DOHH2 (cell line): ENCODE data around the gene OR2T6.
"Not testable (repeated sequence)": the region's sequence is repeated elsewhere in the genome, so short reads cannot be mapped to it uniquely, and the experiment has no call there.

Experiments used
- H3F3A ChIP-seq: fragments of 200-600 bp; sonication (generic), shearing (Covaris generic); 2 replicates; pipeline ENCODE4 v1.6.0; 2016; ENCODE audit warnings: antibody characterized with exemption, mild to moderate bottlenecking; ENCODE audit not compliant: control insufficient read depth, insufficient read depth
- H3K27ac ChIP-seq: fragments of 200-600 bp; sonication (generic); 2 replicates; pipeline ENCODE4 v1.5.1; 2014; ENCODE audit warnings: low read depth, mild to moderate bottlenecking, low read length, moderate library complexity
- H3K27me3 ChIP-seq: fragments of 200-600 bp; sonication (generic); 2 replicates; pipeline ENCODE4 v1.6.1; 2014; ENCODE audit warnings: mild to moderate bottlenecking, low read length, mixed read lengths; ENCODE audit not compliant: control insufficient read depth
- H3K36me3 ChIP-seq: fragments of 200-600 bp; sonication (generic); 2 replicates; pipeline ENCODE4 v1.6.1; 2014; ENCODE audit warnings: mild to moderate bottlenecking, low read length, moderate library complexity, mixed read lengths; ENCODE audit not compliant: control insufficient read depth
- H3K4me1 ChIP-seq: fragments of 200-600 bp; sonication (generic); 2 replicates; pipeline ENCODE4 v1.6.1; 2014; ENCODE audit warnings: mild to moderate bottlenecking, low read length, mixed read lengths; ENCODE audit not compliant: control insufficient read depth
- H3K4me2 ChIP-seq: fragments of 200-600 bp; sonication (generic); 2 replicates; pipeline ENCODE4 v1.6.0; 2014; ENCODE audit warnings: mild to moderate bottlenecking, low read length, moderate library complexity
- H3K4me3 ChIP-seq: fragments of 200-600 bp; sonication (generic); 2 replicates; pipeline ENCODE4 v1.5.1; 2014; ENCODE audit warnings: mild to moderate bottlenecking, low read length, mixed read lengths
- H3K79me2 ChIP-seq: fragments of 200-600 bp; sonication (generic); 2 replicates; pipeline ENCODE4 v1.6.1; 2014; ENCODE audit warnings: mild to moderate bottlenecking, low read length, mixed read lengths; ENCODE audit not compliant: control insufficient read depth
- H3K9me2 ChIP-seq: fragments of 200-600 bp; sonication (generic); replicated peaks from 2 replicates; pipeline ENCODE4 v1.6.1; 2014; ENCODE audit warnings: mild to moderate bottlenecking, low read length, mixed read lengths; ENCODE audit not compliant: control insufficient read depth
- H3K9me3 ChIP-seq: fragments of 200-600 bp; sonication (generic); 2 replicates; pipeline ENCODE4 v1.6.1; 2014; ENCODE audit warnings: antibody characterized with exemption, low read length, mixed read lengths; ENCODE audit not compliant: control insufficient read depth, insufficient read depth
- H4K20me1 ChIP-seq: fragments of 200-600 bp; sonication (generic); 2 replicates; pipeline ENCODE4 v1.6.0; 2014; ENCODE audit warnings: low read depth, mild to moderate bottlenecking, antibody characterized with exemption, low read length, moderate library complexity; ENCODE audit not compliant: control insufficient read depth, insufficient read depth
- CTCF ChIP-seq: fragments of 200-600 bp; sonication (generic); IDR thresholded peaks from one replicate; pipeline ENCODE4 v1.5.1; 2014; ENCODE audit warnings: antibody characterized with exemption, mild to moderate bottlenecking, low read depth, low read length; ENCODE audit not compliant: poor library complexity, severe bottlenecking
- EZH2phosphoT487 ChIP-seq: fragments of 200-600 bp; sonication (generic); IDR thresholded peaks from 2 replicates; pipeline ENCODE4 v1.6.1; 2017; ENCODE audit warnings: borderline replicate concordance, mild to moderate bottlenecking, antibody characterized with exemption, low read length, moderate library complexity, mixed read lengths

The OR2T6 gene

GRCh38 chr1:248421384-248421783 lies 45.8 kb downstream of the OR2T6 start:
- no peaks in the 10 kb centered on the region for H3K36me3 ChIP-seq
- no peak overlapping the region for H3K4me3 ChIP-seq
- H3K4me2 ChIP-seq: no peak overlapping the region
- no peaks in the 10 kb centered on the region for H3K9me2 ChIP-seq
- TF ChIP-seq EZH2phosphoT487 (no peak), CTCF (no peak)
- H3K9me3 ChIP-seq: peaks cover 4% of the 10 kb centered on the region
- no peak overlapping the region for H3K27ac ChIP-seq
- no peaks in the 10 kb centered on the region for H4K20me1 ChIP-seq
- H3F3A ChIP-seq: no peaks in the 10 kb centered on the region
- no peaks in the 10 kb centered on the region for H3K79me2 ChIP-seq
- H3K4me1 ChIP-seq: peaks cover 2% of the 10 kb centered on the region; the same call in 1 of the 2 replicates
- H3K27me3 ChIP-seq: no peaks in the 10 kb centered on the region

GRCh38 chr1:248427526-248428191 lies 52.1 kb downstream of the OR2T6 start:
- H3F3A ChIP-seq, H3K27ac ChIP-seq, H3K9me2 ChIP-seq, H3K4me3 ChIP-seq, H4K20me1 ChIP-seq, H3K79me2 ChIP-seq, H3K4me2 ChIP-seq, H3K36me3 ChIP-seq, H3K27me3 ChIP-seq, H3K4me1 ChIP-seq, H3K9me3 ChIP-seq: not testable (repeated sequence)

GRCh38 chr1:248428192-248428533 lies 52.6 kb downstream of the OR2T6 start:
- not testable (repeated sequence) for H3K79me2 ChIP-seq, H3K9me3 ChIP-seq, H3K9me2 ChIP-seq, H3K4me1 ChIP-seq, H3F3A ChIP-seq, H4K20me1 ChIP-seq, H3K4me2 ChIP-seq, H3K36me3 ChIP-seq, H3K27ac ChIP-seq, H3K27me3 ChIP-seq, H3K4me3 ChIP-seq

- H3K27me3 ChIP-seq, H3K36me3 ChIP-seq, H3K9me3 ChIP-seq, H3K4me2 ChIP-seq, H3K4me1 ChIP-seq, H3K79me2 ChIP-seq, H3F3A ChIP-seq, H3K4me3 ChIP-seq, H3K9me2 ChIP-seq, H4K20me1 ChIP-seq, H3K27ac ChIP-seq: not testable (repeated sequence)
Observed at GRCh38 chr1:248431683-248432082, 56.1 kb downstream of the OR2T6 start.

GRCh38 chr1:248432201-248432600 lies 56.7 kb downstream of the OR2T6 start:
- H3K36me3 ChIP-seq, H3K79me2 ChIP-seq, H4K20me1 ChIP-seq, H3K9me3 ChIP-seq, H3K4me1 ChIP-seq, H3K9me2 ChIP-seq, H3F3A ChIP-seq, H3K4me3 ChIP-seq, H3K27me3 ChIP-seq, H3K27ac ChIP-seq, H3K4me2 ChIP-seq: not testable (repeated sequence)

- not testable (repeated sequence) for H3K27ac ChIP-seq, H3K36me3 ChIP-seq, H3K4me3 ChIP-seq, H3K4me2 ChIP-seq, H3K9me2 ChIP-seq, H3K27me3 ChIP-seq, H3K4me1 ChIP-seq, H3F3A ChIP-seq, H3K9me3 ChIP-seq, H4K20me1 ChIP-seq, H3K79me2 ChIP-seq
Observed at GRCh38 chr1:248433811-248434415, 58.4 kb downstream of the OR2T6 start.

GRCh38 chr1:248434913-248435312 lies 59.4 kb downstream of the OR2T6 start:
- H4K20me1 ChIP-seq, H3F3A ChIP-seq, H3K27ac ChIP-seq, H3K36me3 ChIP-seq, H3K4me2 ChIP-seq, H3K79me2 ChIP-seq, H3K9me2 ChIP-seq, H3K9me3 ChIP-seq, H3K4me3 ChIP-seq, H3K27me3 ChIP-seq, H3K4me1 ChIP-seq: not testable (repeated sequence)
